CD4-positive, alpha-beta T cell treated with Interleukin-10 for 1 hour (primary cell): ENCODE data around the gene CYP2D6.
"Not testable (repeated sequence)": the region's sequence is repeated elsewhere in the genome, so short reads cannot be mapped to it uniquely, and the experiment has no call there.

Experiments used
- DNase-seq: peaks from one replicate; pipeline ENCODE4 v3.0.0-alpha.2; 2020

CYP2D6 gene

GRCh38 chr22:42132457-42132856 is 1.8 kb upstream of the CYP2D6 start:
- no peak for DNase-seq

- no peak for DNase-seq
Measured at GRCh38 chr22:42131562-42131961, 952 bp upstream of the CYP2D6 start.

- DNase-seq, result not testable (repeated sequence)
Measured at GRCh38 chr22:42130182-42130581, 428 bp downstream of the CYP2D6 start.

GRCh38 chr22:42128776-42129694 is 1.6 kb downstream of the CYP2D6 start:
- not testable (repeated sequence) for DNase-seq

- not testable (repeated sequence) for DNase-seq
Measured at GRCh38 chr22:42128007-42128406, 2.6 kb downstream of the CYP2D6 start.

- no peak for DNase-seq
Measured at GRCh38 chr22:42127606-42128005, 3.0 kb downstream of the CYP2D6 start.

- DNase-seq, result not testable (repeated sequence)
Measured at GRCh38 chr22:42123529-42123928, 7.1 kb downstream of the CYP2D6 start.

GRCh38 chr22:42120231-42121021 is 10.2 kb downstream of the CYP2D6 start:
- peak; percentile 58 for DNase-seq

GRCh38 chr22:42116848-42117424 is 13.7 kb downstream of the CYP2D6 start:
- no peak for DNase-seq

GRCh38 chr22:42115420-42115830 is 15.2 kb downstream of the CYP2D6 start:
- not testable (repeated sequence) for DNase-seq

- DNase-seq, result no peak
Measured at GRCh38 chr22:42114721-42115120, 15.9 kb downstream of the CYP2D6 start.

GRCh38 chr22:42112793-42113192 is 17.8 kb downstream of the CYP2D6 start:
- DNase-seq, result not testable (repeated sequence)

GRCh38 chr22:42111798-42112197 is 18.8 kb downstream of the CYP2D6 start:
- no peak for DNase-seq

- DNase-seq, result no peak
Measured at GRCh38 chr22:42108848-42109247, 21.8 kb downstream of the CYP2D6 start.

GRCh38 chr22:42104332-42104860 is 26.2 kb downstream of the CYP2D6 start:
- not testable (repeated sequence) for DNase-seq

- no peak for DNase-seq
Measured at GRCh38 chr22:42101199-42101598, 29.4 kb downstream of the CYP2D6 start.

- DNase-seq, result no peak
Measured at GRCh38 chr22:42091455-42091782, 39.2 kb downstream of the CYP2D6 start.

- peak; percentile 99 for DNase-seq
Measured at GRCh38 chr22:42090596-42091454, 39.8 kb downstream of the CYP2D6 start, which contains the start of gene NDUFA6. TSS of gene NDUFA6 (minus strand) at chr22:42090772. CDS start at chr22:42090744, 28 bp downstream.

GRCh38 chr22:42086051-42086450 is 44.6 kb downstream of the CYP2D6 start:
- no peak for DNase-seq

GRCh38 chr22:42084874-42085273 is 45.7 kb downstream of the CYP2D6 start:
- no peak for DNase-seq

GRCh38 chr22:42083119-42083518 is 47.5 kb downstream of the CYP2D6 start:
- DNase-seq, result no peak

GRCh38 chr22:42080287-42080686 is 50.3 kb downstream of the CYP2D6 start:
- peak; percentile 40 for DNase-seq
